ENCODE results near the gene RAD9A.
"Not testable (repeated sequence)": the region's sequence is repeated elsewhere in the genome, so short reads cannot be mapped to it uniquely, and the experiment has no call there.

The RAD9A gene

DNA sequence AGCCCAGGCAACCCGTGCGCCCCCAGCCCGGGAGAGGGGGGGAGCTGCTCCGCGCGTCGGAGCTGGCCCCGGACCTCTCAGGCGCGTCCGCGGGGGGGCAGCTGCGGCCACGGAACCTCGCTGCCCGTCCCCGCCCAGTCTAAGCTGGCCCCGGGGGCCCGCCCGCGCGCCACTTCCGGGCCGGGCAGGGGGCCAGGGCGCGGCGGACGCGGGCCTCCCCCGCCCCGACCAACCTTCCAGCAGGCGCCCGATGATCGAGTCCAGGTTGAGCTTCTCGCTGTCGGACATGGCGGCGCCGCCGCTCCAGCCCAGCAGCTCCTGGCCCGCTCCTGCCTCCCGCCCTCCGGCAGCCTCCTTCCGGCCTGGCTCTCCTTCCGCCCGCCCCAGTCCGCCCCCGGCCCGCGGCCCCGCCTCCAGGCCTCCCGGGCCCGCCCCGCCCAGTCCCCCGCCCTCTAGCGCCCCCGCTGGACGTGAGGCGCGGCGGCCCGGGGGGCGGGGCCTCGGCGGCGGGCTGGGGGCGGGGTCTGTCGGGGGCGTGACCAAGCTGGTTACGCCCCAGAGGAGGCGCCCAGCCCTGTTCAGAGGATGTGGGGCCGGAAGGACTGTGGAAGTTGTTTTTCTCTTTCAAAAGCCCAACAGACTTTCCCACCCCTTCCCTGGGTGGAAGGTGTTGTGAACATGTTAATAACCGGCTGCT is 9.9 kb downstream of the RAD9A start, which contains the start of gene PPP1CA:
Gene PPP1CA (minus strand): TSS at position 364 of the 697 bp plus-strand sequence. CDS start 76 bp downstream, at position 288.
- DNase-seq (ENCODE audit: insufficient read length) (peak; percentile 98), FAIRE-seq (peak; percentile 99)
- TF ChIP-seq POLR2A (IDR thresholded peaks at IDR 0.05; ENCODE audit: low read depth, low read length) (peak; percentile 83; the same call in 1 of the 2 replicates), TAF1 (IDR thresholded peaks at IDR 0.05; ENCODE audit: borderline replicate concordance, low read depth, low read length) (no peak; the same call in 1 of the 2 replicates), POLR2AphosphoS5 (IDR thresholded peaks at IDR 0.05; ENCODE audit: low read depth, low read length) (peak; percentile 66; the same call in 1 of the 2 replicates)

DNA sequence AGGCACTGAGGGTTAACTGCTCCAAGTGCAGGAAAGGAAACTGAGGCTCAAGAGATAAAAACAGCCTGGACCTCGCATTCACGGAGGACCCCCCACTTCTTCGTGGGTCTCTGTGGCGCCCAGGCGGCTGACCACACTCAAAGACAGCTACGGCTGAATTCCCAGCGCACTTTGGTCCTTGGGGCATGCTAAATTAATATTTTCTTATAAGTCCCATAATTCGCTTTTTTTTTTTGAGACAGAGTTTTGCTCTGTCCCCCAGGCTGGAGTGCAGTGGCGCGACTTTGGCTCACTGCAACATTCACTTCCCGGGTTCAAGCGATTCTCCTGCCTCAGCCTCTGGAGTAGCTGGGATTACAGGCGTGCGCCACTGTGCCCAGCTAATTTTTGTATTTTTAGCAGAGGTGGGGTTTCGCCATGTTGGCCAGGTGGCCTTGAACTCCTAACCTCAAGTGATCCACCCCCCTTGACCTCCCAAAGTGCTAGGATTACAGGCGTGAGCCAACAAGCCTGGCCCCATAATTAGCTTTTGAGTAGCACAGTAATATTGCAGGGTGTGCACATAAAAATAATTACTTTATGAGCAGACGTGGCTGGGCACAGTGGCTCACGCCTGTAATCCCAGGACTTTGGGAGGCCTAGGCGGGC is 10.5 kb downstream of the RAD9A start:
- not testable (repeated sequence) for FAIRE-seq; DNase-seq (ENCODE audit: insufficient read length)

DNA sequence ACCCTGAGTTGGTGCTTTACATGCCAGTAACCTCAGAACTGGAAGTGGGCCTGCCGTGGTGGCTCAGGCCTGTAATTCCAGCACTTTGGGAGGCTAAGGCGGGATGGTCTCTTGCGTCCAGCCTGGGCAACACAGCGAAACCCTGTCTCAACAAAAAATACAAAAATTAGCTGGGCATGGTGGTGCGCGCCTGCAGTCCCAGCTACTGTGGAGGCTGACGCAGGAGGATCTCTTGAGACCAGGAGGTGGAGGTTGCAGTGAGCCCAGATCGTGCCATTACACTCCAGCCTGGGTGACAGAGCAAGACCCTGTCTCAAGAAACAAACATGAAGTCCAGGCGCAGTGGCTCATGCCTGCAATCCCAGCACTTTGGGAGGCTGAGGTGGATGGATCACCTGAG is 11.3 kb downstream of the RAD9A start:
- peak; percentile 21 for FAIRE-seq
- not testable (repeated sequence) for DNase-seq (ENCODE audit: insufficient read length)

DNA sequence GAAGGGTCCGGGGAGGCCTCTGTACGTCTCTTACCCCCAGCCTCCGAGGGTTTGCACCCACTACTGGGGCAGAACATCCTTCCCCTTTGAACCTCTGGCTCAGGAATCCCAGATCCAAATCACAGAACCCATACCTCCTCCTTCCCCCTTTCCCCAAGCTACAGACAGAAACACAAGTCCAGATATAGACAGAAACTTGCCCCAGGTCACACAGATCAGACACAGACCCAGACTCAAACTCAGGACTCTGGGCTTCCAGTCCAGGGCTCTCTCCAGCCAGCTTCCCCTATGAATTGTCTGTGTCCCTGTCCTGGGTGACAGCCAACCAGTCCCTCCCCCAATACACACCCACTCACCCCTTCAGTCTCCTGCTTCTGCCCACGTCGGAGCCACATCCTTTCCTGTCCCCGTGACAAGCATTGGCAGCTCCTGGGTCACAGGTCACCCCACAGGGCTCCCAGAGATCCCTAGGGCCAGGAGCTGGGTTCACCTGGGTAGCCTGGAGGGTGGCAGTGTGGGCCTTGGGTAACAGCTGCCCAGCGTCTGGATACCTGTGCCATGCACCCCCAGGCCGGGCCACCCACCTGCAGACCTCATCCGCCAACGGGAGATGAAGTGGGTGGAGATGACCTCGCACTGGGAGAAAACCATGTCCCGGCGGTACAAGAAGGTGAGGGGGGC is 12.9 kb downstream of the RAD9A start:
- TF ChIP-seq POLR2A (IDR thresholded peaks at IDR 0.05; ENCODE audit: low read depth, low read length) (peak; percentile 38; the same call in 1 of the 2 replicates), TAF1 (IDR thresholded peaks at IDR 0.05; ENCODE audit: borderline replicate concordance, low read depth, low read length) (no peak), POLR2AphosphoS5 (IDR thresholded peaks at IDR 0.05; ENCODE audit: low read depth, low read length) (peak; percentile 39; the same call in 1 of the 2 replicates)
- FAIRE-seq (peak; percentile 82), DNase-seq (ENCODE audit: insufficient read length) (no peak)

DNA sequence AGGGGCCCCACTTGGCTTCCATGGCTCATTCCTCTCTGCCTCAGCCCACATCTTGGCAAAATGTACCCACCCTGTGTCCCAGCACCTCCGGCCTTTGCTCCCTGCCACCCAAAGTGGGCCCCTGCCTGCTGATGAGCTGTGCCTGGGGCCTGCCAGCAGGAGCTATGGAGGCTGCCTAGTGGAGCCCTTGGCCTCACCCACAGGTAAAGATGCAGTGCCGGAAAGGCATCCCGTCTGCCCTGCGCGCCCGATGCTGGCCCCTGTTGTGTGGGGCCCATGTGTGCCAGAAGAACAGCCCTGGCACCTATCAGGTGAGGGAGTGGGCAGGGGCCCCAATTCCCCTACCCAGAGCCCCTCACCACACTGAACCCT is 13.4 kb downstream of the RAD9A start:
- DNase-seq (ENCODE audit: insufficient read length) (no peak), FAIRE-seq (no peak)
- no peak for TF ChIP-seq POLR2AphosphoS5 (IDR thresholded peaks at IDR 0.05; ENCODE audit: low read depth, low read length)
- no peak for TF ChIP-seq TAF1 (IDR thresholded peaks at IDR 0.05; ENCODE audit: borderline replicate concordance, low read depth, low read length)
- TF ChIP-seq POLR2A (IDR thresholded peaks at IDR 0.05; ENCODE audit: low read depth, low read length), result no peak

DNA sequence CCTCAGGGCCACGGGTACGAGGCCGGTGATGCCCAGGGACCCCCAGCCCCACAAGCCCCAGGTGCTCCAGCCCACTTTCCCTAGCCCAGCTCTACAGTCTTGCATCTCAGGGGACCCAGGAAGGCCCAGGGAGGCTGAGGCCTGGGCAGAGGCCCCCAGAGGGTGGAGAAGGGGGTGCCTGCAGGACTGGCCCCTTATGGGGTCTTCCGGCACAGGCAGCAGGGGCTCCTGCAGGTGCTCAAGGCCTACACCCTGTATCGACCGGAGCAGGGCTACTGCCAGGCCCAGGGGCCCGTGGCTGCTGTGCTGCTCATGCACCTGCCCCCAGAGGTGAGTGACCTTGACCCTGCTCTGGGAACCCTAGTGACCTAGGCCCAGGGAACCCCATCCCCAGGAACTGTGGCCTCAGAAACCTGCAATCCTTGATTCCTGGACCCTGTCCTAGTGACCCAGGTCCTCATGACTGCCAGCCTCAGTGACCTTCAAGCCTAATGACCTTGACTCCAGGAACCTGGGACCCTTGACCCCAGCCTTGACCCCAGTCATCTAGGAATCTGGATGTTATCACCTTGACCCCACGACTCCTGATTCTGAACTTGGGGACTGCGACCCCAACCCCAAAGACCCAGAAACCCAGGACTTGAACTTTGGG is 14.0 kb downstream of the RAD9A start:
- DNase-seq (ENCODE audit: insufficient read length), result no peak
- no peak for FAIRE-seq
- no peak for TF ChIP-seq POLR2A (IDR thresholded peaks at IDR 0.05; ENCODE audit: low read depth, low read length)
- no peak for TF ChIP-seq TAF1 (IDR thresholded peaks at IDR 0.05; ENCODE audit: borderline replicate concordance, low read depth, low read length)
- TF ChIP-seq POLR2AphosphoS5 (IDR thresholded peaks at IDR 0.05; ENCODE audit: low read depth, low read length), result no peak

DNA sequence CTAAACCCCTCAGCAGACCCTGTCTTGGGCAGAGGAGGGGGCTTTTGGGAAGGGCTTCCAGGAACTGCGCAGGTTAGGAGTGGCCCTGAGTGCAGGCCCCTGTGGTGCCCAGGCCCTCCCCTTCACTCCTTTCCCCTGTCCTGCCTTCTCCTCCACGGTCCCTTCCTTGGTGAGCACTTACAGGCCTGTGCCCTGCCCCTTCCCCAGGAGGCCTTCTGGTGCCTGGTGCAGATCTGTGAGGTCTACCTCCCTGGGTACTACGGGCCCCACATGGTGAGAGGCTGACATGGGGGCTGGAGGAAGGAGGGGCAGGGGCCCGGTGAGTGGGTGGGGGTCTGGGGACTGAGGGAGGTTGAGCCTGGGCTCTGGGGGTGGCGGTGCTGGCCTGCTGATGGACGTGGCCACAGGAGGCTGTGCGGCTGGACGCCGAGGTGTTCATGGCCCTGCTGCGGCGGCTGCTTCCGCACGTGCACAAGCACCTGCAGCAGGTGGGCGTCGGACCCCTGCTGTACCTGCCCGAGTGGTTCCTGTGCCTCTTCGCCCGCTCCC is 14.7 kb downstream of the RAD9A start:
- TF ChIP-seq POLR2AphosphoS5 (IDR thresholded peaks at IDR 0.05; ENCODE audit: low read depth, low read length), result no peak
- TF ChIP-seq POLR2A (IDR thresholded peaks at IDR 0.05; ENCODE audit: low read depth, low read length), result no peak
- no peak for TF ChIP-seq TAF1 (IDR thresholded peaks at IDR 0.05; ENCODE audit: borderline replicate concordance, low read depth, low read length)
- FAIRE-seq (no peak), DNase-seq (ENCODE audit: insufficient read length) (no peak)

DNA sequence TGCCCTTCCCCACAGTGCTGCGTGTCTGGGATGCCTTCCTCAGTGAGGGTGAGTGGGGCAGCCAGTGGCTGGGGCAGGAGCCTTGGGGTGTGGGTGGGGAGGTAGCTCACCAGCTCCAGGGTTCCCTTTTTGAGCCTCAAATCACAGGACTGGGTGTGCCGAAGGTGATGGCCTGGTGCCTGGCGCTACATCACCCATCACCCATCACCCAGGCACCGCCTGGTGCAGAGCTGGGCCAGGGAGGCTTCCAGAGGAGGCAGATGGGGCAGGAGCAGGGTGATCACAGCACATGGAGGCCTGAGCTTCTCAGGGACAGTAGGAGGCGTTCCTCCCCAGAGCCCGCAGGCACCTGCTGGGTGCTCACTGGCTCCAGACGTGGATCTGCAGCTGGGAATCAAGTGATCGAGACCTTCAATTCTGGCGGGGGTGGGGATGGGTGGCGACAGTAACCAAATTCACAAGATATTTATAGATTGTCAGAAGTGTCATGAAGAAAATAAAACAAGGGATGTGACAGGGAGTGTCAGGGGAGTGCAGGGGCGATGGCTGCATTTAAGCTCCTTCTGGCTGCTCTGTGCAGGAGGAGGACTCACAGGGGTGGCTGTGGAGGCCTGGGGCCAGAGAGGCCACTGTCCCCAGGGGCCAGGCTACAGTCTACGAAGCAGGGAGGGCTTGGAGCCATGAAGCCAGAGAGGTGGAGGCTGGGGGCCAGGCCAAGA is 15.3 kb downstream of the RAD9A start:
- FAIRE-seq, result peak; percentile 61
- TF ChIP-seq TAF1 (IDR thresholded peaks at IDR 0.05; ENCODE audit: borderline replicate concordance, low read depth, low read length), result no peak
- peak; percentile 22; the same call in 1 of the 2 replicates for TF ChIP-seq POLR2A (IDR thresholded peaks at IDR 0.05; ENCODE audit: low read depth, low read length)
- no peak for TF ChIP-seq POLR2AphosphoS5 (IDR thresholded peaks at IDR 0.05; ENCODE audit: low read depth, low read length)
- no peak for DNase-seq (ENCODE audit: insufficient read length)

DNA sequence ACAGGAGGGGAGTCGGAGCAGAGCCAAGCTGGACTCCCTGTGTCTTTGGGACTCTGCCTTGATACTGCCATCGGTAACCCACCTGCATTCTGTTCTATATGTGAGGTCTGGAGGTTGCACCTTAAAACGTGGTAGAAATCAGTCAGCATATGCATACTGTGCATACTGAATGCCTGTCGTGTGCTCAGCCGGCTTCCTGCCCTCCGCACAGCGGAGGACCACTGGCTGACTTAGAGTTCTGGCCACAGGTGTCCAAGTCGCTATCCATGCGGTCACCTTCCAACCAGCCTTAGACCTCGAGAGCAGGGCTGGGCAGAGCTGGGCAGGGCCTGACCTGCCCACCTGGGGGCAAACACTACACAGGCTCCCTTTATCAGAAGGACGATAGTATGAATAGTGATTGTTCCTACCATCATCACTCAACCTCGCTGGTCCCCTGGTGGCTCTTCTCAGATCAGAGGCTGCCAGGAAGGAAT is 15.9 kb downstream of the RAD9A start:
- TF ChIP-seq TAF1 (IDR thresholded peaks at IDR 0.05; ENCODE audit: borderline replicate concordance, low read depth, low read length) (no peak), POLR2AphosphoS5 (IDR thresholded peaks at IDR 0.05; ENCODE audit: low read depth, low read length) (no peak), POLR2A (IDR thresholded peaks at IDR 0.05; ENCODE audit: low read depth, low read length) (no peak)
- DNase-seq (ENCODE audit: insufficient read length), result no peak
- peak; percentile 77 for FAIRE-seq

DNA sequence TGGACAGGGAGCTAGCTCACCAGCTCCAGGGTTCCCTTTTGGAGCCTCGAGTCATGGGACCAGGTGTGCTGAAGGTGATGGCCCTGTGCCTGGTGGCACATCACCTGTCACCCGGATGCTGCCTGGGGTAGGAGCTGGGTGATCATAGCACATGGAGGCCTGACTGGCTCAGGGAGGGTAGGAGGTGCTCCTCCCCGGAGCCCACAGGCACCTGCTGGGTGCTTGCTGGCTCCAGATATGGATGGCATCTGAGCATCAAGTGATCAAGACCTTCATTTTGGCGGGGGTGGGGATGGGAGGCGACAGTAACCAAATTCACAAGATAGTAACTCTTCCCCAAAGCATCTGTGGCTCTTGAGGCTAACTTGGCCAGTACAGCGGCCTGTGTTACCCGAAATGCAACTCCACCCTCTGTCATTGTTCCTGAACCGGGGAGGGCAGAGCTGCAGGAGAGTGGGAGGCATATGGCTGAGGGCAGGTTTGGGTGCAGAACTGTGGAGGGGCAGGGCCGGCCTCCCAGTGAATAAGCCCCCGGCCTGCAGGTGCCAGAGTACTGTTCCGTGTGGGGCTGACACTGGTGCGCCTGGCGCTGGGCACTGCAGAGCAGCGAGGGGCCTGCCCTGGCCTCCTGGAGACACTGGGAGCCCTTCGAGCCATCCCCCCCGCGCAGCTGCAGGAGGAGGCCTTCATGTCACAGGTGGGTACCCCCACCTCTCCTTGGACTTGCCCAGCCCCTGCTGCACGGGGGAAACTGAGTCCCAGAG is 16.8 kb downstream of the RAD9A start:
- no peak for TF ChIP-seq POLR2AphosphoS5 (IDR thresholded peaks at IDR 0.05; ENCODE audit: low read depth, low read length)
- no peak for TF ChIP-seq POLR2A (IDR thresholded peaks at IDR 0.05; ENCODE audit: low read depth, low read length)
- no peak for TF ChIP-seq TAF1 (IDR thresholded peaks at IDR 0.05; ENCODE audit: borderline replicate concordance, low read depth, low read length)
- FAIRE-seq (no peak), DNase-seq (ENCODE audit: insufficient read length) (no peak)

Data from GM12892 (cell line).